T-helper 1 cell (primary cell): ENCODE data around the gene TSPY10.
"Not testable (repeated sequence)": the region's sequence is repeated elsewhere in the genome, so short reads cannot be mapped to it uniquely, and the experiment has no call there.

Experiments used
- DNase-seq, 5 donors: peaks; one replicate each; pipeline ENCODE4 v3.0.0-alpha.2; 2012 to 2020
- total RNA-seq, 4 donors: gene quantifications; one replicate each; lab custom pipeline; 2026; lab: John Stamatoyannopoulos, UW

The TSPY10 gene
- 0 reads per million in 4 donors for total RNA-seq

GRCh38 chrY:9527580-9527979 lies at the start of gene TSPY10:
TSPY10 (plus strand) TSS chrY:9527880; CDS start chrY:9527926, 46 bp downstream.
- DNase-seq, result not testable (repeated sequence)

- DNase-seq, result not testable (repeated sequence)
Observed at GRCh38 chrY:9486967-9487366, 40.7 kb upstream of the TSPY10 start, which contains the start of gene TSPY9. TSPY9 (plus strand) TSS chrY:9487267; CDS start chrY:9487313, 46 bp downstream.

DNA sequence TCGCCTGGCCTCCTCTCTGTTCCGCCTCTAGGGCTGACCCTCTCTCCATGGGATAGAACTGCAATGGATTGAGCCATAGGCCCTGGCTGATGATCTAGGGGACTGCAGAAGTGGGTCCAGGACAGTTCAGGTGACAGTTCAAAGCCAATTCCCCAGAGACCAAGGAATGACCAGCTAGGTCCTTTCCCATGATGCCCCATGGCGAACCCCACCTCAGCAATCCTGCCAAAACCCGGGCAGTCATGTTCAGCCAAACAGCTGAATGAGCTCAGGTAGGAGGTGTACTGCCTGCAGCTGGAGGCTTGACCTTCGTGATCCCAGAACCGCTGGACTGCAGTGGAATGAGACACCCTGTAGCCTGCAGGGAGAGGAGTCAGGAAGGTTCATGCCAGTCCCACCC lies 23.3 kb upstream of the TSPY10 start:
- not testable (repeated sequence) for DNase-seq

GRCh38 chrY:9516287-9516686 lies 11.4 kb upstream of the TSPY10 start:
- DNase-seq, result not testable (repeated sequence)
